Stimulated activated CD8-positive, alpha-beta memory T cell treated with anti-CD3 and anti-CD28 coated beads, Interleukin-2, amount 100 ng/mL, for 48 hours (primary cell): ENCODE measurements around the gene CFAP97D1.
"Not testable (repeated sequence)": the region's sequence is repeated elsewhere in the genome, so short reads cannot be mapped to it uniquely, and the experiment has no call there.

Experiments
- DNase-seq, 2 donors: peaks; one replicate each; pipeline ENCODE4 v3.0.0-alpha.2; 2020; ENCODE audit warnings: low read depth in 2 of 2

The CFAP97D1 gene

DNA sequence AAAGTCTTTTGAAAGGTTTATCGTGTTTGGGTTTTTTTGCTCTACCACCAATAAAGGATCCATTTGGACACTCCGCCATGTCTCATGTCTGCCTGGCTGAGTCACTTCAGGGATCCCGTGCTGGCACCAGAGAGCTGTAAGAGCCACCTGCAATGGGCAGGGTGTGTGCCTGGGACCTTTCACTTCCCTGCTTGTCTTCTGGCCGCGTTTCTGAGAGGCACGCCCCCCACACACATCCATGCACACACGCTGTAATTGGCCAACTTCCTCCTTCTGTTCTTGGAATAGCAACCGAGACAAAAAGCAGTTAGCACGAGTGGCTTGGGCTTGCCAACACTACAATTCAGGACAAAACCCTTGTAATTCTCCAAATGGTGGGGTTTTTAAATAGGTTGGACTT is 11.9 kb upstream of the CFAP97D1 start:
- DNase-seq = no peak

DNA sequence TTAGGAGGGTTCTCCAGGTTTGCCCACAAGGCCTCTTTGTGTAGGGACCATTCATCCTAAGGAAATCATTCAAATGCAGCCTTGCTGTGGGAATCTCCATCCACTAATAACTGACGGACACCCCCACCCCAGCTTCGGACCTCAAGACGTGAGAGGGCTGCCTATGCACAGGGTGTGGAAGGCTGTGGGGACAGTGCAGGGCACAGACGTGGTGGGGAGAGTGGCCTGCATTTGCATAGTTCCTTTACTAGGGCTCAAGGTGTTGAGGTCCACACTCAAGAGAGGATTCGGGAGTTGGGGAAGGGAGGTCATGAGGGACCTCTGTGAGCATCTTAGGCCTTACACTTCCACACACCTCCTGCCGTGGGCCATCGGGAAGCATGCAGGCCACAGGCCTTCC is 11.3 kb upstream of the CFAP97D1 start:
- no peak for DNase-seq

DNA sequence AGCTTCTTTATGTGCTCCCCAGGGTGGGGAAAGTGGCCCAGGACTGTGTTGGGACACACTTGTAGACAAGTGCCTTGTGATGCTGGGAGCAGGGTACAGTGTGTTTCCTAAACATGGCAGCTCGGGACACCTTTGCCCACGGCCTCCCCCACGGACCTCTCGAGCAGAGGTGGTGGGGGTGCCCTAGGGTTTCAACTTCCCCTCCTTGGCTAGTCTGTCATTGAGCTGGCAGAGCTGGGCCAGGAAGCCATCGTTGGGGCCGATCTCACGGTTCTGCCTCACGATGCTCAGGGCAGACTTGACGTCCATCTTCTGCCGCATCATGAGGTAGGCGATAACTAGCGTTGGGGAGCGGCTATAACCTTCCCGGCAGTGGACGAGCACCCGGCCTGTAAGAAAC is 10.8 kb upstream of the CFAP97D1 start:
- DNase-seq = no peak

DNA sequence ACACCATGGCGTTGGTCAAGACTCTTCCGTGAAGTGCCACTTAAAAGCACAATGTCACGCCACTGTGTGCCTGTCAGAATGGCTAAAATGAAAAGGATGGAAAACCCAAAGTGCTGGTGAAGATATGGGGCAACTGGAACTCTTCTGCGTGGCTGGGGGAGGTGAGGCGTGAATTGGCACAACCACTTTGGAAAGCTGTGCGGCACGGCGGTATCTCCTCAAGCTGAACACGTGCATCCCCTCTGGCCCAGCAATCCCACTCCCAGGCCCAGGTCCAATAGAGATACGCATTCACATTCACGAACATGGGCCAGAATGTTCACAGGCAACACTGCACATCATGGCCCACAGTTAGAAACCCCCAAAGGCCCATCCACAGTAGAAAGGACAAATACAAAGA is 10.4 kb upstream of the CFAP97D1 start:
- no peak for DNase-seq

DNA sequence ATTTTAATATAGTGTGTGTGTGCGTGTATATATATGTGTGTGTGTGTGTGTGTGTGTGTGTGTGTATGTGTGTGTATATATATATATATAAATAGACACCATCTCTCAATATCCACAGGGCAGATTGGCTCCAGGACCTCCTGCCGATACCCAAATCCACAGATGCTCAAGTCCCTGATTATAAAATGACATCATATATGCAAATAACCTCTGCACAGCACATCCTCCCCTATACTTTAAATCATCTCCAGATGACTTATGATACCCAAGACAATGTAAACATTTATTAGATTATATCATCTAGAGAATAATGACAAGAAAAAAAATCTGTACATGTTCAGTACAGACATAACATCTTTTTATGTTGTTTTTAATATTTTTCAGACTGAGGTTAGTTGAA is 9.3 kb upstream of the CFAP97D1 start:
- no peak for DNase-seq

DNA sequence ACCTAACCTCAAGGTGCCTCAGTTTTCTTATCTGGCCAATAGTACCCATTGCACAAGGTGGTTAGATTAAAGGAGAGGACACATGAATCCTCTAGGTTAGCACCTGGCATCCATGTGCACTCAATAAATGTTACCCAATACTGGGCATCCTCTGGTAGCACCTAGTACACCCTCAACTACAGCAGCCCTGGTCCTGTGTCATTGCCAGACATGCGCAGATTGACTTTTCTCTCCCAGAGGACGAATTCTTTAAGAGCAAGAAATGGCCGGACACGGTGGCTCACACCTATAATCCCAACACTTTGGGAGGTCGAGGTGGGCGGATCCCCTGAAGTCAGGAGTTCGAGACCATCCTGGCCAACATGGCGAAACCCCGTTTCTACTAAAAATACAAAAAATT is 8.8 kb upstream of the CFAP97D1 start:
- no peak for DNase-seq

DNA sequence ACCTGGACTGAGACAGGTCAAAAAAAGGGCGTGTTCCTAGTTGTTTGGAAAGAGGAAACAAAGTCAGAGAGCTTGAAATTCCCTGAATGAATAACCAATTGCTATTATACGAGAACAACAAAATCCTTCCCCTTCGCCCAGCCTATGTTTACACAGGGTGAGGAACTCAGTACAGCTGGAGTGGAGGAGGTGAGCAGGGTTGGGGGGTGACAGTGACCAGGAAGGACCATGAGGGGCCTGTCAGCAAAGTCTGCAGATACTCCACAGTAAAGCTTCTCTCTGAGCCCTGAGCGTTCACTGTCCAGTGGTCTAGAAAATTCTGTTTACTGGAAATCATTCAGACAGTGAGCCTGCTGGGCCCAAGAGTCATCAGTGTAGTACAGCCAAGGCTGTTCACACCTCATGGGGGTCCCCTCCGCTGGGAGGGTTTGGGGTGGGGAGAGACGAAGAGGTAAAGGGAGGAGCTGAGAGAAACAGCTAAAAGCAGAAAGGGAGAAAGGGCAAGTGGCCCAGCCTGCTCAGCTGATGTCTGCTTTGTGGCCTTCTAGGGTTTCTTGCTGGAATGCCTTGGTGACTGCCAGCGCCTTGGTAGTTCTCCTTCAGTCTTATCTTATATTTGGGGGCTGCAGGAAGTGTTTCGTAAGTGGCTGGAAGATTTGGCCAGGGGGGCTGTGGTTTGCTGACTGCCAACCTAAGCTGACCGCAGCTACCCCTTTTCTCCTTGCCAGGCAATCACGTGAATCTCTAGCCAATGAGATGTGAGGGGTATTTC is 7.2 kb upstream of the CFAP97D1 start:
- no peak for DNase-seq

DNA sequence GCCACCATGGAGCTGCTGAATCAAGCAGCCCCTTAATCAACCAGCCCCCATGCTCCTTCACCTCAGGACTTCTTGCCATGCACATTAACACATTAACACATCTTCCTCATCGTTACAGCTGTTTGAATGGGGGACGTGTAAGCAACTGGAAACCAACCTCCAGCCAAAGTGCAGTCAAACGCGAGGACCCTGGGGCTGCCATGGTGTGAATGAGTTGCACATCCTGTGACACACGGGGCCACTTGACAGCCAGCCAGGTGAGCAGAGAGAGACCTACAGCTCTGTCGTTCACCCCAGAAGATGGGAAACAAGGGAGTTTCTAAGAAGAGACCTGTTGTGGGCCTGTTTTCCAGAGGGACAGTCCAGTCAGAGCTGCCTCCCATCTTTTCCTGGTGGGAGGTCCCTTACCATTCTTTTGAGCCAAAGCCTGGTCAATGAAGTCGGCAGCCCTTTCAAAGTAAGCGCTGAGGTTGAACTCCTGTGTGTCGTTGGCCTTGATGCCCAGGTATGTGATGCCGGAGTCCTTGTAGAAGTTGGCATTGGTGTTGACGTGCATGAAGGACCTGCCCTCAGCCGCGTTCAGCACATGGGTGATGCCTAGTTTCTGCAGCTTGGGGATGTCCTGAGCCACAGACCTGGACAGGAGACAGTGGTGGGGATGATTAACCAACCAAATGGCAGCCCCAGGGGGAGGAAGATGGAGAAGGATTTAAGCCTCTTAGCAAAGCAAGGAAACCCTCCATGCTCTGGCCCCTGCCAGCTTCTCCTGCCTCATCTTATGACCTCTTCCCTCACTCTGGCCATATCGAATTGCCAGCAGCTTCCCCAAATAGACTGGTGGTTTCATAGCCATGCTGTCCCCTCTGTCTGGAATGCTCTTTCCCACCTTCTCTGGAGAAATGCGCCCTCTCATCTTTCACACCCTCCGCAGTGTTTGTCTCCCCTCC is 5.7 kb upstream of the CFAP97D1 start:
- DNase-seq = no peak

DNA sequence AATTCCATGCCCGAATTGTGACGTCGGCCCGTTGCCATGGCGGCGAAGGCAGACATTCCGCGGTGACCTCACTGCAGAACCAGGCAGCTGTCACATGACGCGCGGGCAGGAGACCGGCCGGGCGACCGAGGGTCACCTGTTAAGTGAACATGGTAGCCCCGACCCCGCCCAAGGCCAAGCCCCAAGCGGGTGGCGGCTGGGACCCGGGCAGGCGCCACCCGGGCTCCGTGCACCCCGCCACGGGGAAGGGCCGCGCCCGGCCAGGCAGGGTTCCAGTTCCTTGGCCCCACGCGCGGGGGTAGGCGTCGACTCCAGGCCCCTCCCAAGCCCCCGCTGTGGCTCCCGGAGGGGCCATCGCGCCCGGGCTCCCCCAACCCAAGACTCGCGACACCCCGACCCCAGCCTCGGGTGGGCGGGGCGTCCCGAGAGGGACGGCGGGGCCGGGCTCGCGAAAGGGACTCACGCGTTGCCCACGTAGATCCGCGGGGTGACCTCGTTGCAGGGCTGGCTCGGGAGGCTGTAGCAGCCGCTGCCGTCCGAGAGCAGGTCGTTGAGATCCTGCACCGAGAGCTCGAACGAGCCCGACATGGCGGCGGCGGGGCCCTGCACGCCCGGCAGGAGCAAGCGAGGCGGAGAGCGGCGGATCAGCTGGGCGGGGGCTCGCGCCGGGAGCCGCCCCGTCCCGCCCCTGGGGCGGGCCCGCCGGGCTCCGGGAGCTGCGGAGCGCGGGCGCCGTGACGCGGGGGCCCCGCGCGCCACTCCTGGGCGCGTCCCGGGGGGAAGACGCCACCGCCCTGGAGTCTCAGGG is 1.7 kb upstream of the CFAP97D1 start, which contains the start of gene DUSP3:
Gene DUSP3 (minus strand): TSS at position 641 of the 808 bp plus-strand sequence. CDS start 53 bp downstream, at position 588.
- peak; percentile 44 to 55 for DNase-seq

DNA sequence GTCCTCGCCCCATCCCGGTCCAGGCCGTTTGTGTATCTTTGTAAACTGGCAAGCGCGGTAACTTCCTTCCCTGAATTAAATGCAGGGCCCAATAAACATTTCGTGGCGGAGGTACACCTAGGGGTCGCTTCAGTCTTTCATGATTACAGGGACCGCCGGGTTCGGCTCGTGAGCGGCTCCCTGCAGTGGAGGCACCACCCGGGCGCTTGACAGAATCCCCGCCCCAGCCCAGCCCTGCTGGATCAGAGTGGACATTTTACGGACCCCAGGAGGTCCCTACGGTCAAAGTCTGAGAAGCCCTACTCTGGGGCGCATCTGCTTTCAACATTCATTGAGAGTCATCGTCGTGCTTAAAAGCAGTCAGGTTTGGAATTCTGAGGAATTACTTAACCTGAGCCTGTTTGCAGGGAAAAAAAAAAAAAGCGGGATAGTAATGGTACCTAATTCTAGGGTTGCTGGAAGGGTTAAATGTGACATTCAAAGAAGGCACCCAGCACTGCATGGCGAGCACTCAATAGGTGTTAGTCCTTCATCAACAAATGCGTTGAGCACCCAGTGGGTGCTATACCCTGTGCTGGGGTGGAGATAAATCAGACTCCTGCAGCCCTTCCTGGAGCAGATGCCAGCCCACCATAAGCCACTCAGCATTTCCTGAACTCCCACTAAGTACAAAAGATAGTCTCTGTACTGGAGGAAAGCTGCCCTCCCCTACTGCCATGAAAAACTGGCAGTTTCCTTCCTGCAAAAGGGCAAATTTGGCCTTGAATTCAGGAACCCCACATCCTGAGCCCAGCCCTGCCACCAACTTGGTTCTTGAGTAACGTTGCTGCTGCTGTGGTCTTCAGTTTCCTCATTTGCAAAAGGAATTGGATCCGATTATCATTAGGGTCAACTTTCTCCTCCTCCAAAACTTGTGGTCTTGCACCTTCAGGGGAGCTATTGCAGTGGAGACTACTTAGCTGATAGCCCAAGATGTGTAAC is 800 bp upstream of the CFAP97D1 start:
- DNase-seq = no peak

DNA sequence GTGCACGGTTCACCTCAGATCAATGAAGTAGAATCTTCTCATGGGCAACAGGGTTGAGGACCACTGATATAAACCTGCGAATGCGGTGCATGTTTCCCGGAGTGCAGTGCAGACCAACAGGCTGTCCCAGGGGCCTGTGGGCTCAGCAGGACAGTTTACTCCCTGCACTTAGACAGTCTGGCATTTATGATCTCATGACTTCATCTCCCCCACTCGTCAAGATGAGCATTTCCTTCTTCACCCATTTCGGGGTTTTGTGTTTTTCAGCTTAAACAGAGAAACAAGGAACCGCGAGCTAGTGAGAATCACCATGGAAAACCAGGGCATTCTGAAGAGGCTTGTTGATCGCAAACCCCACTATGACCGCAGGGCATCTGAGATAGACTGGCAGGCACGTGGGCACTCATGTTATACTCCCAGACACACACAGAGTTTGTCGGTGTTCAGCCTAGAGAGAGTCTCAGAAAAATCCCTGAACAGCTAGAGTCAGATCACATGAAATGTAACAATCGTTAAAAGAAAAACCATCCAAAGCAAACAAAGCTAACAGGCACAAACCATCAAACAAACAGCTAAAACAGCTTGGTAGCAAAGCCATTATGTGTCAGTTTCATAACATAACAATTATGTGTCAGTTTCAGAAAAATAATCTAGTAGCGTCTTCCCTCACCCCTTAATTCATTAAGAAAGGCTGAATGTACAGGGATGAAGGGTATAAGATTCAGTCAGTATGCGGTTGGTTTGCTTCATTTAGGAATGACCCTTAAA is 2.9 kb downstream of the CFAP97D1 start:
- DNase-seq = no peak

DNA sequence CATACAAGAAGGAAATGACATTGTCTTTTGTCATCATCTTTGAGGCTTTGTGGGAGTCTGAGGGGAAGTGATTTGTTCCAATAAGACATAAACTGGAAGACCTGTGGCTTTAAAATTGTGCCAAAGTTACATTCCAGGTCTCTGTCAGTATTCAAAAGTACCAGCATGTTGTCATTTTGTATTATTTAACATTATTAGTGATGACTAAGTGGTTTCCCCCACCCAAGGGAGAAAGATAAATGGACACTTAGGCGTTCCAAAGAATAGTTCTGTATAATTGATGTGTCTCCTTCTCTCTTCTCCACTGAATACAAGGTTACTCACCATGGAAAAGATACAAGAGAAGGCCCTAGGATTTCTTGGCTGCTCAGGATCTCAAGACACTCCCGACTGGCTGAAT is 3.8 kb downstream of the CFAP97D1 start:
- DNase-seq = no peak

DNA sequence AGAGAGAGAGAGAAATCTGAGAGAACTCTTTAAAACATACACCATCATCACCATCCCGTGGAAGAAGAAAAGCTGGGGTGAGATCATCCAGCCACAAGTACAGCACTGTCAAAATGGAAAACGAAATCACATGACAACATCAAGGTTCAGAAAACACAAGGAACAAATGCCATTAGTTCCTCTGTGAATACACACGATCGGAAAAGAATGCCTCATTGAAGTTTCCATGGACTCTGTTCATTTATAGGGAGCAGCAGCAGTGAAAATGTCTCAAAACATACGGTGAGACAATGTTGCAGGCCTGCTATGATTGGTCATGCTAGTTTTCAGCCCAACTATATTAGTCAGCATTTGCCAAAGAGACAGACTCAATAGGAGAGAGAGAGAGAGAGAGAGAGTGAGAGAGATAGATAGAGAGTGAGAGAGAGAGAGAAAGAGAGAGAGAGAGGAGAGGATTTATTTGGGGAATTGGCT is 4.4 kb downstream of the CFAP97D1 start:
- DNase-seq = no peak

DNA sequence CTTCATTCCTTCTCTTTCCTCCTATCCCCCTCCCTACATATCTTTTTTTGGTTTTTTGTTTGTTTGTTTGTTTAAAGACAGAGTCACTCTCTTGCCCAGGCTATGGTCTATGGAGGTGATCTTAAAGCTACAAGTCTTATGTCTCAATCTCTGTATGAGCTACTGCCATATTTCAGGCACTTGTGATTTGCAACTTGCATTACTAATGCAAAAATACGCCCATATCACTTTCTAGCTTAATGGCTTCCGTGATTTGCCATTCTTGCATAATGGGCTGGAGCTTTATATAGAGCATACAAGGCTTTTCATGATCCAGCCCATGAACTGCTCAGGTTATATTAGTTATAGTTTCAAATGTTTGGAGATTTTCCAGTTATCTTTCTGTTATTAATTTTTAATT is 7.5 kb downstream of the CFAP97D1 start:
- DNase-seq = no peak

DNA sequence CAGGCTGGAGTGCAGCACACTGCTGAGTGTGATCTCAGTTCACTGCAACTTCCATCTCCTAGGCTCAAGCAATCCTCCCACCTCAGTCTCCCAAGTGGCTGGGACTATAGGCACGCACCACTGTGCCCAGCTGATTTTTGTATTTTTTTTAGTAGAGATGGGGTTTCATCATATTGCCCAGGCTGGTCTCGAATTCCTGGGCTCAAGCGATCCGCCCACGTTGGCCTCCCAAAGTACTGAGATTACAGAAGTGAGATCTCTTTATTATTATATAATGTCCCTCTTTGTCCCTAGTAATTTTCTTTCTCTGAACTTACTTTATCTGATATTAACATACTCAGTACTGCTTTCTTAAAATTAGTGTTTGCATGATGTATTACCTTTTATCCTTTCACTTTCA is 8.3 kb downstream of the CFAP97D1 start:
- no peak for DNase-seq

DNA sequence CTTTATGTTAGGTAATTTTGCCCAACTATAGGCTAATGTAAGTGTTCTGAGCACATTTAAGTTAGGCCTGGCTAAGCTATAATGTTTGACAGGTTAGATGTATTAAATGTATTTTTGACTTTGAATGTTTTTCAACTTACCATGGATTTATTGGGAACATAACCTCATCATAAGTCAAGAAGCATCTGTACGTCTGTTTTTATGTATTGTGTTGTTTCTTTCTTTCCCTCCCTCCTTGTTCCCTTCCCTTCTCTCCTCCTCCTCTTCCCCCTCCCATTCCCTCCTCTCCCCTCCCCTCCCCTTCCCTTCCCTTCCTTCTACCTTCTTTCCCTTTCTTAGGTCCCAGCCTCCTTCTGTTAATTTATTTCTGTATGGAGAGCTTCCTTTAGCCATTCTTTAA is 9.2 kb downstream of the CFAP97D1 start:
- DNase-seq = no peak

DNA sequence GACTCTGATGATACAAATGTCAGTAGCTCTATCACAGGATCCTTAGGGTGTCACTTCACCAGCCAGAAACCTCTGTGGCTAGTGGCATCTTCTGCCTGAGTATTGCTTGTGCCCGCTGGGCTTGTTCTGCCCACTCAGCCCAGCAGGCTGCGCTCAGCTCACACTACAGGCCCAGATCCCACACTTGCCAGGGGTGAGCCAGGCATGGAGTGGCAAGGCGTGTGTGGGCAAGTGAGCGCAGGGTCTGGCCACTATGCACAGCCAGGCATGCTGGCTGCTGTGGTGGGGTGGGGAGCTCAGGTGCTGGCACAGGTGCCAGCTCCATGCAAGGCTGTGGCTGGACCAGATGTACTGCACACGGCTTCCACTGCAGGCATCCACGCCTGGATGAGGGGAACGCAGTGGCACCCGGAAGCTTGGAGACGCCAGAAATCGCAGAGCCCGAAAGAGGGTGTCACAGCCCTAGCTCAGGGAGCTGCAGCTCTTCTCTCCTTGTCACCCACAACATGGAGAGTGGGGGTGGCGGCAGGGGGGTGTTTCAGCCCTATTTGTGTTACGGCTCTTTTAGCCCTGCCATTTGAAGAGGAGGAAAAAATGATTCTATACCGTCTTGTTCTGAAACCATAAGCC is 10.2 kb downstream of the CFAP97D1 start:
- DNase-seq = no peak

DNA sequence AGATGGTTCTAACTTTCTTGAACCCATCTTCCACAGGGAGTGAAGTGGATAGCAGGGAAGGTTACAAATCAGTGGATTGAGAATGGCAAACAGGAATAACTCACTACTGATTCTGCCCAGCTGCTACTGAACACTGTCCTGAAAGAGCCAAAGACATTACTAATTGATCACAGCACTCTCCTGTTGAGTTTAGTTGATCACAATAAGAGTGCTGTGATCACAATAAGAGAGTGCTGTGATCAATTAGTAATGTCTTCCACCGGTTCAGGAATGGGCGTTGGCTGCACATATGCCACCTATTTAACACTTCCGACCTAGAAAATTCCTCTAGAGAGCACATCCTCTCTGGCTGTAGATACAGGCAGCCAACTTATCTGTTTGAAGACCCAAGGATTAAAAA is 11.4 kb downstream of the CFAP97D1 start:
- no peak for DNase-seq

DNA sequence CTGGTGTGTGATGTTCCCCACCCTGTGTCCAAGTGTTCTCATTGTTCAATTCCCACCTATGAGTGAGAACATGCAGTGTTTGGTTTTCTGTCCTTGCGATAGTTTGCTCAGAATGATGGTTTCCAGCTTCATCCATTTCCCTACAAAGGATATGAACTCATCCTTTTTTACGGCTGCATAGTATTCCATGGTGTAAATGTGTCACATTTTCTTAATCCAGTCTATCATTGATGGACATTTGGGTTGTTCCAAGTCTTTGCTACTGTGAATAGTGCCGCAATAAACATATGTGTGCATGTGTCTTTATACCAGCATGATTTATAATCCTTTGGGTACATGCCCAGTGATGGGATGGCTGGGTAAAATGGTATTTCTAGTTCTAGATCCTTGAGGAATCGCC is 12.4 kb downstream of the CFAP97D1 start:
- DNase-seq = not testable (repeated sequence)
